ENCODE data around the gene FOXQ1. TPM values are rescaled to one million over a fixed set of nuclear protein-coding genes. Genes with fewer than 3 reads are reported as not detected.

Gene FOXQ1
- total and polyA plus RNA-seq, 2 of the 13 experiments (the other 11 are each of a cell fraction or from before 2014, with no cell fraction given): 35.2 to 39.8 TPM

DNA sequence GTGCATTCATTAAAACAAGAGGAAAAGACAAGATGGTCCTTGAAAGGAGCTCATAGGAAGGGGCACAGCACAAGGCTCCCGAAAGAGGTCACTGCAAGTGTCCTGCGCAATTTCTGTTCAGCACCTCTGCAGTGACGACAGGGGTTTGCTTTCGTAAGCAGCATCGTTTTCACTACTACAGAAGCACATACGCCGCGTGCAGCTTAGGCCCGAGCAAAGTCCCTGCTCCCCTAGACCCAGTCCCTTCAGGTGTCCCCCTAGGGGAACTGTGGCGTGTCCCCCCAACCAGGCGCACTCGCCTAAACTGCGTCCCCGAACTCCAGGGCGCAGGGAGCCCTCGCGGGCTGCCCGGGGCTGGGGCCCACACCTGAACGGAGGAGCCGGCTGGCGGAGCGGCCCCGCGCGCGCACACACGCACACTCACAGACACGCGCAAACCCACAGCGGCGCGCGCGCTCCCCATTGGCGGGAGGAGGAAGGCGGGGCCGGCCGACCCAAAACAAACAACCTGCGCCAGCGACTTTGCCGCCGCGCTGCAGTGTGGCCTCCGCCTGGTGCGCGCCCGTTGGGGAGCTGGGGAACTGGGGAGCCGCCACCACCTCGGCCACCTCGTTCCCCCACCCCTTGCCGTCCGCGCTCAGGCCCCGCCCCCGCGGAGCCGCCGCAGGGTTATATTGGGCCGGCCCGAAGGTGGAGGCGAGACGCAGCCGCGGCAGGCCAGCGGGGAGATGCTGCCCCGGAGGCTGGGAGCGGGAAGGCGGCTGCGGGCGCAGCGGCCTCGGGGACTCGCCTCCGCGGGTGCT lies at the start of gene FOXQ1 (continued):
- TF ChIP-seq CENPBD1 (CRISPR knock-in tag; IDR thresholded peaks at IDR 0.05; ENCODE audit: borderline replicate concordance, low read depth) (no peak; the same call in 1 of the 2 replicates), SP140L (CRISPR knock-in tag; IDR thresholded peaks at IDR 0.05; ENCODE audit: borderline replicate concordance) (peak; percentile 86; the same call in 1 of the 2 replicates), DBP (CRISPR knock-in tag; IDR thresholded peaks at IDR 0.05; ENCODE audit: not compliant biosample characterization) (peak; percentile 87), ZBTB21 (CRISPR knock-in tag; IDR thresholded peaks at IDR 0.05) (peak; percentile 96), ZNF687 (CRISPR knock-in tag; IDR thresholded peaks at IDR 0.05) (peak; percentile 90), ZNF577 (CRISPR knock-in tag; IDR thresholded peaks at IDR 0.05; ENCODE audit: borderline replicate concordance, low read depth) (no peak), NKX3-1 (CRISPR knock-in tag; IDR thresholded peaks at IDR 0.05) (peak; percentile 82; the same call in 1 of the 2 replicates), NR2F6 (IDR thresholded peaks at IDR 0.05) (no peak), NR2F6 (CRISPR knock-in tag; IDR thresholded peaks at IDR 0.05) (peak; percentile 45; the same call in 1 of the 2 replicates), NCOR1 (IDR thresholded peaks at IDR 0.05; ENCODE audit: borderline replicate concordance, low read length) (no peak; the same call in 1 of the 2 replicates), SP1 (IDR thresholded peaks at IDR 0.05) (no peak), SP1 (CRISPR knock-in tag; IDR thresholded peaks at IDR 0.05) (peak; percentile 87), ZNF883 (CRISPR knock-in tag; IDR thresholded peaks at IDR 0.05; ENCODE audit: not compliant biosample characterization) (peak; percentile 87), IRX3 (CRISPR knock-in tag; IDR thresholded peaks at IDR 0.05; ENCODE audit: borderline replicate concordance, low read depth) (peak; percentile 80; the same call in 1 of the 2 replicates), NFE2L2 (IDR thresholded peaks at IDR 0.05; ENCODE audit: low read length) (no peak), ZC3H4 (CRISPR knock-in tag; IDR thresholded peaks at IDR 0.05; ENCODE audit: borderline replicate concordance) (peak; percentile 91; the same call in 1 of the 2 replicates), TCF7L2 (IDR thresholded peaks at IDR 0.05; ENCODE audit: low read depth, low read length) (no peak), CBX1 (IDR thresholded peaks at IDR 0.05; ENCODE audit: low read depth) (peak; percentile 99), YEATS4 (CRISPR knock-in tag; IDR thresholded peaks at IDR 0.05; ENCODE audit: borderline replicate concordance) (peak; percentile 94)
- TF ChIP-seq, protein P1, sequence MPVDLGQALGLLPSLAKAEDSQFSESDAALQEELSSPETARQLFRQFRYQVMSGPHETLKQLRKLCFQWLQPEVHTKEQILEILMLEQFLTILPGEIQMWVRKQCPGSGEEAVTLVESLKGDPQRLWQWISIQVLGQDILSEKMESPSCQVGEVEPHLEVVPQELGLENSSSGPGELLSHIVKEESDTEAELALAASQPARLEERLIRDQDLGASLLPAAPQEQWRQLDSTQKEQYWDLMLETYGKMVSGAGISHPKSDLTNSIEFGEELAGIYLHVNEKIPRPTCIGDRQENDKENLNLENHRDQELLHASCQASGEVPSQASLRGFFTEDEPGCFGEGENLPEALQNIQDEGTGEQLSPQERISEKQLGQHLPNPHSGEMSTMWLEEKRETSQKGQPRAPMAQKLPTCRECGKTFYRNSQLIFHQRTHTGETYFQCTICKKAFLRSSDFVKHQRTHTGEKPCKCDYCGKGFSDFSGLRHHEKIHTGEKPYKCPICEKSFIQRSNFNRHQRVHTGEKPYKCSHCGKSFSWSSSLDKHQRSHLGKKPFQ (CRISPR knock-in tag; IDR thresholded peaks at IDR 0.05; ENCODE audit: insufficient replicate concordance): peak; percentile 84
